Ectodermal cell (in vitro differentiated cells): ENCODE data around the gene EPHA6.

Source experiments
- H3K27ac ChIP-seq: 2 replicates; pipeline ENCODE4 v1.7.0; 2013; ENCODE audit warnings: mild to moderate bottlenecking, low read depth, low read length; ENCODE audit not compliant: insufficient read depth, poor library complexity, severe bottlenecking
- H3K27me3 ChIP-seq: 2 replicates; pipeline ENCODE4 v1.7.0; 2013; ENCODE audit warnings: mild to moderate bottlenecking, low read length; ENCODE audit not compliant: insufficient read depth, control insufficient read depth, poor library complexity, severe bottlenecking
- H3K36me3 ChIP-seq: one replicate; pipeline ENCODE4 v1.7.0; 2013; ENCODE audit warnings: low read length; ENCODE audit not compliant: control insufficient read depth, insufficient read depth
- H3K4me1 ChIP-seq: one replicate; pipeline ENCODE4 v1.7.0; 2013; ENCODE audit warnings: low read length; ENCODE audit not compliant: control insufficient read depth, insufficient read depth
- H3K4me3 ChIP-seq: 2 replicates; pipeline ENCODE4 v1.7.0; 2013; ENCODE audit warnings: low read depth, low read length, control low read depth; ENCODE audit not compliant: insufficient read depth
- H3K9me3 ChIP-seq: 2 replicates; pipeline ENCODE4 v1.7.0; 2013; ENCODE audit warnings: mild to moderate bottlenecking, low read length, moderate library complexity; ENCODE audit not compliant: control insufficient read depth
- WGBS, 2 experiments: methylation state at CpG; one replicate each; pipeline ENCODE4 v1.1.7; 2013; ENCODE audit warnings: missing lambda C conversion rate in 2 of 2; 5-methylcytosine and 5-hydroxymethylcytosine counted together

Gene EPHA6

DNA sequence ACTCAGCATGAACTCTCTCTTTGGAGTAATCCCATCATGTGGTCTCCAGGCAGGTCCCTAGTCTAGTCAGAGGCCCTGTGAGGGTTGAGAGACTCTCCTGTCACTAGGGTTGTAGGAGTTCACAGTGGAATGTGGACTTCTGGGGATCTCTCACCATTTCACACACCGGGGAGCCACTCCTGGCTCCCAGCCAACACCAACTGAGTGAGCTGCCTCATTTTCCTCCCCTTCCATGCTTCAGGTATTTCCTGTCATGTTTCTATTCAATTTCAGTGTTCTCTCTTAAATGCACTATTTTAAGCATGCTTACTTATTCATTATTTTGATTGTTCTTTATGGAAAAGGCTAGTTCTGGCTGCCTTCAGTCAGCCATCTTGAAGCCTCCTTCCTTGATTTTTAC is 482.6 kb downstream of the EPHA6 start:
- Histone ChIP-seq H3K27me3 (no peaks in the 10 kb centered on the region), H3K27ac (no peak overlapping the region), H3K4me1 (no peaks in the 10 kb centered on the region), H3K36me3 (no peaks in the 10 kb centered on the region), H3K9me3 (no peaks in the 10 kb centered on the region), H3K4me3 (no peak overlapping the region)
- WGBS, 2 experiments = 89 to 90% methylated on average over 1 of the region's 1 CpG

DNA sequence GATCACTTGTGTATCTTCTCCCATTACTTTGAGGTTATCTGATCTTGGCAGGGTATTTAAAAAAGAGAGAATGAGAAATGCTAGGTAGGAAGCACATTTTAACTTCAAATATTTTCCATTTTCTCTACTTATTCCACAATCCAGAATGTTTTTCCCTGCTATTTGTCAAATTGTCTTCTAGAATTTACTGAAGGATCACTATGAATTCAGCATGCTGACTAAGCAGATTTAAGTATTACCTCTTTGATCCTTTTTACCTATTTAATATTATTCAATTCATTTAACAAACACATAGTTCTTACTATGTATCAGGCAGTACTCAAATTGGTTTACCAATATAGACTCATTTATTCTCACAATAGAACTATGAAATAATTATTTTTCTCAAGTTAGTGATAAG is 486.7 kb downstream of the EPHA6 start:
- no peaks in the 10 kb centered on the region for H3K36me3 ChIP-seq
- H3K4me3 ChIP-seq = no peak overlapping the region

DNA sequence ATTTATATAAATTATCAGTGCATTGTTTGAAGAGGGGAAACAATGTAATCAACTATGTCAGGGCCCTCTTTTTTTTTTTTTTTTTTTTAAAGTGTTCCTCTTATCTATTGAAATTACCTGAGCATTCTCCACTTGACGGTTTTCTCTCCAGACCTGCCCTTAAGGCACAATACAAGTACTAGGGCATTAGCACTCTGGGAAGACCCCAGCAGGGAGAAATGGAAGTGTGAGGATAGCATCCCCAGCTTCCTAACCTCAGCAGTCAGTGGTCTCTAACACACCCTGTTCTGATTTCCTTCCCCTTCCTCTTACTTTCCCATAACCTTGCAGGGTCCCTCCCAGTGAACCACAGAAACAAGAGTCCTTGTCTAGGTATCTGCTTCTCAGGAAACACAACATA is 491.8 kb downstream of the EPHA6 start:
- H3K4me3 ChIP-seq = no peak overlapping the region
- no peak overlapping the region for H3K27ac ChIP-seq
- H3K27me3 ChIP-seq = no peaks in the 10 kb centered on the region
- no peaks in the 10 kb centered on the region for H3K9me3 ChIP-seq
- no peaks in the 10 kb centered on the region for H3K4me1 ChIP-seq
- WGBS, 2 experiments = 85% methylated on average over 1 of the region's 1 CpG; no CpG with 5 or more reads in 1 of the 2 experiments
- H3K36me3 ChIP-seq = no peaks in the 10 kb centered on the region

More for the DNA sequence above, 486.7 kb downstream of the EPHA6 start:
- H3K9me3 ChIP-seq = no peaks in the 10 kb centered on the region
- no peak overlapping the region for H3K27ac ChIP-seq
- no peaks in the 10 kb centered on the region for H3K4me1 ChIP-seq
- no peaks in the 10 kb centered on the region for H3K27me3 ChIP-seq

DNA sequence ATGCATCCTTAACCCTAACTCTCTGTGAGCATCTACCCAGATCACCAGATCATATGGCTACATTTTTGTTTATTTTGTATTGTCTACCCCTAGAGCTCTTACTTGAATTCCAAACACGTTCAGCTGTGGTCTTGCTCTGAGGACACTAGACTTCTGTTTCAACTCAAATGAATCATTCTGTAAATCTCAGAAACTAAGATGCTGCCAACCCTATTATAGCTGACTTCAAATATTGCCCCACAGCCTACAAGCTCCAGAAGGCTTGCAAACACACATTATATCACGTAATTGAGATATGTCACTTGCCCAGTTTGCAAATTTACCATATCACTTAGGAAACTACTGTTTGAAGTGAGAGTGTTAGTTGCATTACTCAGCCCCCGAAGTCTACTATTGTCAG is 524.0 kb downstream of the EPHA6 start:
- 89 to 93% methylated on average over 3 of the region's 3 CpGs for WGBS, 2 experiments
- no peaks in the 10 kb centered on the region for H3K4me1 ChIP-seq
- no peaks in the 10 kb centered on the region for H3K9me3 ChIP-seq
- H3K27me3 ChIP-seq = no peaks in the 10 kb centered on the region
- no peak overlapping the region for H3K4me3 ChIP-seq
- H3K36me3 ChIP-seq = no peaks in the 10 kb centered on the region
- H3K27ac ChIP-seq = no peak overlapping the region

DNA sequence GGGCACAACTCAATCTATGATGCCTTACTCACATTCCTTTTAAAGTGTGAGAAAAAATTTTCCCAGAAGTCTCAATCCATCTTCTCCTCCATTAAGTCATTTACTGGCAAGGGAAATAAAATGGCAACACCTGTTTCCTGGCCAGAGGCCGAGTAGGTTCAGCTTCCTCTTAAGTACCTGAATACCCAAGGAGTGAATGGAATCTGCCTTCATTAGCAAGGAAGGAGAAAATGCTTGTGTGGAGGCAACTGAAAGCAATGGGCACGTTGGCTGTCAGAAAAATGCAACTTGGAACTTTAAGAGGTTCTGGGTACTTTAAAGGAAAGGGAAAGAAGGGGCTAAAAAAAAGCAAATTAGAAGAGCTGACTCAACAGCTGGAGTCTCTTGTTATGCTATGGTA is 526.5 kb downstream of the EPHA6 start:
- Histone ChIP-seq H3K36me3 (no peaks in the 10 kb centered on the region), H3K9me3 (no peaks in the 10 kb centered on the region), H3K4me1 (no peaks in the 10 kb centered on the region), H3K27ac (no peak overlapping the region), H3K27me3 (no peaks in the 10 kb centered on the region), H3K4me3 (no peak overlapping the region)
- WGBS, 2 experiments = 81 to 84% methylated on average over 2 of the region's 2 CpGs

DNA sequence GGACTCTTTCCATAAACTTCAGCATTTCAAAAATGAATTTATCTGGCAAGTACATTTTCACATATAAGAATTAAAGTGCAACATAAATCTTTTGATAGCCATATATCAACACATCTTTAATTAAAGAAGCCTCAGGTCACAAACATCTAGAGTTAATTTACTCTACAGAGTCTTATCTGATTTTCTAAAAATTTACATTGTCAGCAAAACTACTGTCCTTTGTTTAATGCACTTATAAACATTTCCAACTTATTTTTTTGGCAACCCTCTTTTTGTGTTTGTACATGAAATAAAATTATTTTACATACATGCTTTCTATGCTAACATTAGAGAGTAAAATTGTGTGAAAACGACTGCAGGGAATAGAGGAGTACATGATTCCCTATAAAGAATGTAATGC is 533.4 kb downstream of the EPHA6 start:
- Histone ChIP-seq H3K27ac (no peak overlapping the region), H3K4me1 (no peaks in the 10 kb centered on the region), H3K9me3 (no peaks in the 10 kb centered on the region), H3K4me3 (no peak overlapping the region), H3K36me3 (no peaks in the 10 kb centered on the region), H3K27me3 (no peaks in the 10 kb centered on the region)
- WGBS, 2 experiments = no CpG with 5 or more reads among the region's 1 CpG

DNA sequence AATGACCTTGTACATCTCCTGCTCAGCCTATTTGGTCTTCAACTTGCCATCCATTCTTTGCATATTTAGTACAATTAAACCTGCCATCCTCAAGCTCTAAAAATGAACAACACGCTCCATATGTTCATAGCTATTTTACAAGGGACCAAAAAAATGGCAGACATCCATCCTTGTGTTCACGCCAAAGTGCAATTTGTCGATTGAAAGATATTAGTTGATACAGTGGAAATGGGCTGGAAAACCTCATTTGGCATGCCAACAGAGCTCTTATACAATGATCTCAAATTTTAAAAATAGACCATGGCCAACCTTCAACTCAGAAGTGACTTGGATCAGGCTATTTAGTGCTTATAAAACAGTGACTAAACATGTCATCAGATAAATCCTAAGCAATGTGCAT is 536.6 kb downstream of the EPHA6 start:
- no peaks in the 10 kb centered on the region for H3K9me3 ChIP-seq
- H3K4me3 ChIP-seq = no peak overlapping the region
- WGBS, 2 experiments = 92 to 93% methylated on average over 3 of the region's 3 CpGs
- H3K27ac ChIP-seq = no peak overlapping the region
- no peaks in the 10 kb centered on the region for H3K27me3 ChIP-seq
- H3K36me3 ChIP-seq = no peaks in the 10 kb centered on the region
- H3K4me1 ChIP-seq = no peaks in the 10 kb centered on the region

DNA sequence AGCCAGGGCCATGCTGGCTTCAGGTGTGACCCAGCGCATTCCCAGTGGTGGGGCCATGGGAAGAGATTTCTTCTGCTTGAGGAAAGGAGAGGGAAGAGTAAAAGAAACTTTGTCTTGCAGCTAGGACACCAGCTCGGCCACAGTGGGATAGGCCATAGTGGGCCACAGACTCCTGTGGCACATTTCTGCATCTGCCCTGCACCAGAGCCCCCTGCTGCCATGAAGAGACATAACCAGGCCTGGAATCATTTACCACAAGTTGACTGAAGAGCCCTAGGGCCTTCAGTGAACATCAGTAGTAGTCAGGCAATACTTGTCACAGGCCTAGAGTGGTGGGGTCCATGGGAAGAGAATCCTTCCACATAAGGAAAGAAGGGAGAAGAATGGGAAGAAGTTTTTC is 538.8 kb downstream of the EPHA6 start:
- no peaks in the 10 kb centered on the region for H3K27me3 ChIP-seq
- H3K36me3 ChIP-seq = no peaks in the 10 kb centered on the region
- no peak overlapping the region for H3K27ac ChIP-seq
- 93 to 94% methylated on average over 2 of the region's 2 CpGs for WGBS, 2 experiments
- H3K9me3 ChIP-seq = no peaks in the 10 kb centered on the region
- no peaks in the 10 kb centered on the region for H3K4me1 ChIP-seq
- no peak overlapping the region for H3K4me3 ChIP-seq

DNA sequence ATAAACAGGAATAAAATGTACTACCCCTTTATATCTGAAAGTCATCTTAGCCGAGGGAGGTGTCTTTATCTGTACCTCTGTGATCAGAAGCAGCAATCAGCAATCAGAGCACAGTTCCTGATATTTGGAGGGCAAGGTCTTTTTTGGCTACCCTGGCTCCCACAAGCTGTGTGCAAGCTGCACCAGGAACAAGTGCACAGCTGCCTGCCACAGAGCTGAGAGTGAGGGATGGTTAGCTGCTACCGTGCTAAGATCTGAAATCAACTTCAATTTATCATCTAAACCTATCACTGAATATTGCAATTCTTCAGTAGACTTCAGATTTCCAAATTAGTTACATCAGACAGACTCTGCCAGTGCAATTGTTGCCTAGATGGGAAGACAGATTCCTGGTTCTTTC is 545.6 kb downstream of the EPHA6 start:
- Histone ChIP-seq H3K27me3 (no peaks in the 10 kb centered on the region), H3K9me3 (no peaks in the 10 kb centered on the region), H3K27ac (no peak overlapping the region), H3K4me1 (no peaks in the 10 kb centered on the region), H3K4me3 (no peak overlapping the region), H3K36me3 (no peaks in the 10 kb centered on the region)
- 81 to 85% methylated on average over 2 of the region's 2 CpGs for WGBS, 2 experiments

DNA sequence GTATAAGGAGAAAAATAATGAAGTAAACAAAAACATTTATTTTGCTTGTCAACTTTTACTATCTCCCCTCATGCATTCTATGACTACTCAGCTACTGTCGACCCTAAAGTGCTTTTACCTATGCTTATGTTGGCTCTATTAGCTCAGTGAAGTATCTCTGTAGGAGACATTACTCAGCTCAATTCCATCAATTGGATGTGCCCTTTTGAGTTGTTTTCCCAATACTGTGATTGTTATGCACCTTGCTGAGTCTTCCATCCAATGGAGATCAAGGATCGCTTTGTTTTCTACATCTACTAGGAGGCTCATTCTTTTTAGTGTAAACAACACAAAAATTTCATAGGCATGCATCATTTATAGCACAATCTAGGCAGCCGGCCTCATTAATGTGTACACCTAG is 546.4 kb downstream of the EPHA6 start:
- no peak overlapping the region for H3K4me3 ChIP-seq
- no peak overlapping the region for H3K27ac ChIP-seq
- no peaks in the 10 kb centered on the region for H3K9me3 ChIP-seq
- 59 to 62% methylated on average over 3 of the region's 3 CpGs for WGBS, 2 experiments
- no peaks in the 10 kb centered on the region for H3K27me3 ChIP-seq
- no peaks in the 10 kb centered on the region for H3K36me3 ChIP-seq
- H3K4me1 ChIP-seq = no peaks in the 10 kb centered on the region

DNA sequence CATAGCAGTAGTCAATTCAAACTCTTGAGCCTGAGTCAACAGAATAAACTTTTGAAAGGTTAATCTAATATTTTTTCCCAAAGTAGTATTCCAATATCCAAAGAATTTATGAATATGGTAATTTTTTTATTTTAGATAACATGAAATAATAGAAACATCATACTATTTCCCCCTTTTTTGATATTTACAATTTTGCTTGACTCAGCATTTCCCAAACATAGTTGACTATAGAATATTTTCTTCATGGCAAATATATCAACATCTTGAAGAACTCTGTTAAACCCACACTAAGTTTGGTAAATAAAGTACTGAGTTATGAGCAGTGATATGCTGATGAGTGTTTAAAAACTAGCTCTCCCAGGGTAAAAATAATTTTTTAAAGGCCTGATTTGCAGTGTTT is 570.2 kb downstream of the EPHA6 start:
- Histone ChIP-seq H3K9me3 (no peaks in the 10 kb centered on the region), H3K27me3 (no peaks in the 10 kb centered on the region), H3K27ac (no peak overlapping the region), H3K4me1 (no peaks in the 10 kb centered on the region), H3K36me3 (no peaks in the 10 kb centered on the region), H3K4me3 (no peak overlapping the region)
